SU-DHL-6 (cell line): ENCODE data around the gene WDR54.
"Not testable (repeated sequence)": the region's sequence is repeated elsewhere in the genome, so short reads cannot be mapped to it uniquely, and the experiment has no call there.

Source experiments
- EZH2phosphoT487 ChIP-seq: fragments of 200-600 bp; sonication (generic), shearing (Covaris generic); conservative IDR thresholded peaks from 2 replicates; pipeline ENCODE4 v1.6.1; 2018; ENCODE audit warnings: mild to moderate bottlenecking, antibody characterized with exemption, low read length, moderate library complexity, mixed read lengths
- TF ChIP-seq, protein P1 (sequence below): fragments of 200-600 bp; sonication (generic); IDR thresholded peaks from one replicate; pipeline ENCODE4 v1.5.1; 2017; ENCODE audit warnings: antibody characterized with exemption, mild to moderate bottlenecking, low read length, moderate library complexity; ENCODE audit not compliant: insufficient read depth, poor library complexity, severe bottlenecking

DNA sequence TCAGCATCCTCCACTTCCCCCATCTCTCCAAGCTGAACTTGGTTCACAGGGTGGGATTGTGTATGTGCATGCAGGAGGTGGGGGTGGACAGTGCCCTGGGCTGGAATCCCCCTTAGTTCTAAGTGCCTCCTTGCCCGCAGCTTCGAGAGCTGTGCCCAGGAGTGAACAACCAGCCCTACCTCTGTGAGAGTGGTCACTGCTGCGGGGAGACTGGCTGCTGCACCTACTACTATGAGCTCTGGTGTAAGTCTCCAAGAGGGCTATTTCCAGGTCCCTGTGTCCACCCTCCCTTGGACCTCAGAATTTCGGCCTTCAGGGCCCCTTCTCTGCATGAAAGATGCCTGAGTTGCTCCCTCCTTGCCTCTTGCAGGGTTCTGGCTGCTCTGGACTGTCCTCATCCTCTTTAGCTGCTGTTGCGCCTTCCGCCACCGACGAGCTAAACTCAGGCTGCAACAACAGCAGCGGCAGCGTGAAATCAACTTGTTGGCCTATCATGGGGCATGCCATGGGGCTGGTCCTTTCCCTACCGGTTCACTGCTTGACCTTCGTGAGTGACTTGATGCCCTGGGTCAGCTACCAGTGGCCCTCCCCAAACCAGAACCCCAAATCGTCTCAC is 38.1 kb downstream of the WDR54 start:
- TF ChIP-seq, protein P1, sequence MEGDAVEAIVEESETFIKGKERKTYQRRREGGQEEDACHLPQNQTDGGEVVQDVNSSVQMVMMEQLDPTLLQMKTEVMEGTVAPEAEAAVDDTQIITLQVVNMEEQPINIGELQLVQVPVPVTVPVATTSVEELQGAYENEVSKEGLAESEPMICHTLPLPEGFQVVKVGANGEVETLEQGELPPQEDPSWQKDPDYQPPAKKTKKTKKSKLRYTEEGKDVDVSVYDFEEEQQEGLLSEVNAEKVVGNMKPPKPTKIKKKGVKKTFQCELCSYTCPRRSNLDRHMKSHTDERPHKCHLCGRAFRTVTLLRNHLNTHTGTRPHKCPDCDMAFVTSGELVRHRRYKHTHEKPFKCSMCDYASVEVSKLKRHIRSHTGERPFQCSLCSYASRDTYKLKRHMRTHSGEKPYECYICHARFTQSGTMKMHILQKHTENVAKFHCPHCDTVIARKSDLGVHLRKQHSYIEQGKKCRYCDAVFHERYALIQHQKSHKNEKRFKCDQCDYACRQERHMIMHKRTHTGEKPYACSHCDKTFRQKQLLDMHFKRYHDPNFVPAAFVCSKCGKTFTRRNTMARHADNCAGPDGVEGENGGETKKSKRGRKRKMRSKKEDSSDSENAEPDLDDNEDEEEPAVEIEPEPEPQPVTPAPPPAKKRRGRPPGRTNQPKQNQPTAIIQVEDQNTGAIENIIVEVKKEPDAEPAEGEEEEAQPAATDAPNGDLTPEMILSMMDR, result not testable (repeated sequence)
- not testable (repeated sequence) for TF ChIP-seq EZH2phosphoT487
